ENCODE measurements around the gene ANKRD11. TPM values are rescaled to one million over a fixed set of nuclear protein-coding genes. Genes with fewer than 3 reads are reported as not detected.

Gene ANKRD11
- total RNA-seq, 1 donor from 2014 or later: 165 TPM

- no peak for DNase-seq (ENCODE audit: low spot score)
- H3K4me3 Mint-ChIP-seq (ENCODE audit: unreplicated experiment): peak overlapping the region; percentile 65
- peak overlapping the region; percentile 84 for H3K27ac Mint-ChIP-seq (ENCODE audit: unreplicated experiment)
- peaks cover 20% of the 10 kb centered on the region for H3K27me3 Mint-ChIP-seq (ENCODE audit: unreplicated experiment)
- TF ChIP-seq CTCF (IDR thresholded peaks at IDR 0.05; ENCODE audit: unreplicated experiment): no peak
- no peaks in the 10 kb centered on the region for H3K9me3 Mint-ChIP-seq (ENCODE audit: unreplicated experiment)
- H3K36me3 Mint-ChIP-seq (ENCODE audit: low read depth, unreplicated experiment): peaks cover 34% of the 10 kb centered on the region
- H3K4me1 Mint-ChIP-seq (ENCODE audit: unreplicated experiment): no peaks in the 10 kb centered on the region
Observed at GRCh38 chr16:89277049-89277448, 213.3 kb downstream of the ANKRD11 start.

- no peak for DNase-seq (ENCODE audit: low spot score)
- TF ChIP-seq CTCF (IDR thresholded peaks at IDR 0.05; ENCODE audit: unreplicated experiment): no peak
- Mint-ChIP-seq H3K4me1 (ENCODE audit: unreplicated experiment) (no peaks in the 10 kb centered on the region), H3K36me3 (ENCODE audit: low read depth, unreplicated experiment) (peaks cover 40% of the 10 kb centered on the region), H3K9me3 (ENCODE audit: unreplicated experiment) (no peaks in the 10 kb centered on the region), H3K4me3 (ENCODE audit: unreplicated experiment) (no peak overlapping the region), H3K27me3 (ENCODE audit: unreplicated experiment) (peaks cover 25% of the 10 kb centered on the region), H3K27ac (ENCODE audit: unreplicated experiment) (no peak overlapping the region)
Observed at GRCh38 chr16:89275837-89276720, 214.3 kb downstream of the ANKRD11 start.

GRCh38 chr16:89275284-89275584, 215.1 kb downstream of the ANKRD11 start:
- peaks cover 25% of the 10 kb centered on the region for H3K27me3 Mint-ChIP-seq (ENCODE audit: unreplicated experiment)
- H3K27ac Mint-ChIP-seq (ENCODE audit: unreplicated experiment): no peak overlapping the region
- no peak for DNase-seq (ENCODE audit: low spot score)
- H3K9me3 Mint-ChIP-seq (ENCODE audit: unreplicated experiment): no peaks in the 10 kb centered on the region
- no peak for TF ChIP-seq CTCF (IDR thresholded peaks at IDR 0.05; ENCODE audit: unreplicated experiment)
- peaks cover 40% of the 10 kb centered on the region for H3K36me3 Mint-ChIP-seq (ENCODE audit: low read depth, unreplicated experiment)
- no peaks in the 10 kb centered on the region for H3K4me1 Mint-ChIP-seq (ENCODE audit: unreplicated experiment)
- no peak overlapping the region for H3K4me3 Mint-ChIP-seq (ENCODE audit: unreplicated experiment)

GRCh38 chr16:89274561-89275283, 215.6 kb downstream of the ANKRD11 start:
- Mint-ChIP-seq H3K27me3 (ENCODE audit: unreplicated experiment) (peaks cover 25% of the 10 kb centered on the region), H3K9me3 (ENCODE audit: unreplicated experiment) (no peaks in the 10 kb centered on the region), H3K36me3 (ENCODE audit: low read depth, unreplicated experiment) (peaks cover 40% of the 10 kb centered on the region), H3K4me1 (ENCODE audit: unreplicated experiment) (no peaks in the 10 kb centered on the region), H3K27ac (ENCODE audit: unreplicated experiment) (no peak overlapping the region), H3K4me3 (ENCODE audit: unreplicated experiment) (no peak overlapping the region)
- no peak for DNase-seq (ENCODE audit: low spot score)
- no peak for TF ChIP-seq CTCF (IDR thresholded peaks at IDR 0.05; ENCODE audit: unreplicated experiment)
